Peyer's patch (tissue), 4 donors: ENCODE measurements around the gene ZBTB8OS. TPM values are rescaled to one million over a fixed set of nuclear protein-coding genes. Genes with fewer than 3 reads are reported as not detected.
A peak's percentile ranks its signal among the peaks of the same experiment; 100 is the strongest.

ENCODE experiments used
- DNase-seq, 3 donors: peaks; one replicate each; pipeline ENCODE4 v3.0.0-alpha.2; 2017 to 2019
- H3K27ac ChIP-seq, 4 donors: fragments of 200-600 bp; sonication (generic); one replicate each; pipeline ENCODE4 v1.5.1; 2016 to 2019
- H3K27me3 ChIP-seq, 2 donors: fragments of 200-600 bp; sonication (generic); one replicate each; pipeline ENCODE4 v1.5.1; 2019
- H3K36me3 ChIP-seq, 3 donors: fragments of 200-600 bp; sonication (generic); one replicate each; pipeline ENCODE4 v1.5.1; 2016 to 2019
- H3K4me1 ChIP-seq, 4 donors: fragments of 200-600 bp; sonication (generic); one replicate each; pipeline ENCODE4 v1.5.1; 2016 to 2019
- H3K4me3 ChIP-seq, 4 donors: fragments of 200-600 bp; sonication (generic); 1 replicate in 3 of 4; 2 replicates in 1 of 4; pipeline ENCODE4 v1.5.1; 2016 to 2019; ENCODE audit warnings: mild to moderate bottlenecking in 1 of 4
- H3K9me3 ChIP-seq, 4 donors: fragments of 200-600 bp; sonication (generic); one replicate each; pipeline ENCODE4 v1.5.1; 2016 to 2019; ENCODE audit warnings: mild to moderate bottlenecking in 1 of 4
- CTCF ChIP-seq, 6 experiments: fragments of 450-650 bp in 4 of 6; fragments of 200-600 bp in 2 of 6; sonication (generic) in 1 of 6; IDR thresholded peaks; one replicate each; pipeline ENCODE4 v1.5.1; 2017 to 2019; ENCODE audit warnings: antibody characterized with exemption in 6 of 6, mild to moderate bottlenecking in 3 of 6, moderate library complexity in 1 of 6
- POLR2A ChIP-seq, 2 donors: fragments of 450-650 bp; IDR thresholded peaks; one replicate each; pipeline ENCODE4 v1.5.1; 2017; ENCODE audit warnings: antibody characterized with exemption in 2 of 2, mild to moderate bottlenecking in 2 of 2, moderate library complexity in 2 of 2
- total RNA-seq, 4 donors: library from RNA; depleted of rRNA; stranded (reverse); fragments of >200 nt; gene quantifications; one replicate each; pipeline ENCODE4 v1.1.0, GENCODE V29; 2016

The ZBTB8OS gene
- total RNA-seq, 4 donors from 2014 or later = 34.7 to 56.2 (median 44.1) TPM

GRCh38 chr1:32686387-32686786 lies 36.0 kb upstream of the ZBTB8OS start:
- TF ChIP-seq CTCF (IDR thresholded peaks at IDR 0.05) (no peak), POLR2A (IDR thresholded peaks at IDR 0.05) (no peak)
- Histone ChIP-seq H3K4me1 (peaks cover 0 to 24% (median 0%) of the 10 kb centered on the region in 4 donors), H3K36me3 (peaks cover 0 to 27% (median 0%) of the 10 kb centered on the region in 3 donors), H3K27me3 (no peaks in the 10 kb centered on the region), H3K4me3 (no peak overlapping the region), H3K27ac (no peak overlapping the region), H3K9me3 (no peaks in the 10 kb centered on the region)
- DNase-seq = no peak

- Histone ChIP-seq H3K27me3 (no peaks in the 10 kb centered on the region), H3K36me3 (peaks cover 0 to 32% (median 0%) of the 10 kb centered on the region in 3 donors), H3K9me3 (no peaks in the 10 kb centered on the region), H3K27ac (peak overlapping the region in 2 of 4 donors; percentile 7 to 15), H3K4me3 (no peak overlapping the region), H3K4me1 (peaks cover 0 to 31% (median 0%) of the 10 kb centered on the region in 4 donors)
- no peak for DNase-seq
- TF ChIP-seq POLR2A (IDR thresholded peaks at IDR 0.05) (no peak), CTCF (IDR thresholded peaks at IDR 0.05) (no peak)
These were observed 35.1 kb upstream of the ZBTB8OS start for GRCh38 chr1:32685498-32685897.

- Histone ChIP-seq H3K36me3 (peaks cover 0 to 32% (median 0%) of the 10 kb centered on the region in 3 donors), H3K27me3 (no peaks in the 10 kb centered on the region), H3K9me3 (no peaks in the 10 kb centered on the region), H3K4me1 (peaks cover 0 to 31% (median 0%) of the 10 kb centered on the region in 4 donors), H3K4me3 (no peak overlapping the region), H3K27ac (peak overlapping the region; percentile 21 to 60 (median 36))
- TF ChIP-seq POLR2A (IDR thresholded peaks at IDR 0.05) = no peak
- no peak for TF ChIP-seq CTCF (IDR thresholded peaks at IDR 0.05)
- DNase-seq = peak in 1 of 3 donors; percentile 58
These were observed 33.9 kb upstream of the ZBTB8OS start for GRCh38 chr1:32684167-32684811.

GRCh38 chr1:32683397-32683796 lies 33.0 kb upstream of the ZBTB8OS start:
- Histone ChIP-seq H3K27ac (peak overlapping the region in 2 of 4 donors; percentile 50 to 60), H3K27me3 (no peaks in the 10 kb centered on the region), H3K36me3 (peaks cover 0 to 38% (median 0%) of the 10 kb centered on the region in 3 donors), H3K4me1 (peaks cover 0 to 31% (median 0%) of the 10 kb centered on the region in 4 donors), H3K4me3 (no peak overlapping the region), H3K9me3 (no peaks in the 10 kb centered on the region)
- no peak for DNase-seq
- no peak for TF ChIP-seq CTCF (IDR thresholded peaks at IDR 0.05)
- TF ChIP-seq POLR2A (IDR thresholded peaks at IDR 0.05) = no peak

- Histone ChIP-seq H3K9me3 (no peaks in the 10 kb centered on the region), H3K27ac (peak overlapping the region in 2 of 4 donors; percentile 36 to 40), H3K27me3 (no peaks in the 10 kb centered on the region), H3K4me3 (no peak overlapping the region), H3K36me3 (peaks cover 0 to 50% (median 0%) of the 10 kb centered on the region in 3 donors), H3K4me1 (peaks cover 0 to 31% (median 0%) of the 10 kb centered on the region in 4 donors)
- no peak for TF ChIP-seq POLR2A (IDR thresholded peaks at IDR 0.05)
- no peak for TF ChIP-seq CTCF (IDR thresholded peaks at IDR 0.05)
- DNase-seq = no peak
These were observed 31.6 kb upstream of the ZBTB8OS start for GRCh38 chr1:32681999-32682398.
